ENCODE data around the gene CDH15. TPM values are rescaled to one million over a fixed set of nuclear protein-coding genes. Genes with fewer than 3 reads are reported as not detected.

The CDH15 gene
- total RNA-seq, 1 donor from 2014 or later = not detected

- H3K4me1 ChIP-seq = peaks cover 19% of the 10 kb centered on the region
- H3K27me3 ChIP-seq = peaks cover 49% of the 10 kb centered on the region
- H3K9me3 ChIP-seq (ENCODE audit: low read depth) = no peaks in the 10 kb centered on the region
- peaks cover 24% of the 10 kb centered on the region for H4K20me1 ChIP-seq (ENCODE audit: low read depth)
- Mint-ChIP-seq H3K4me3 (peak overlapping the region; percentile 50), H3K27me3 (ENCODE audit: insufficient read depth, low read depth) (peaks cover 8% of the 10 kb centered on the region), H3K27ac (no peak overlapping the region), H3K9me3 (no peaks in the 10 kb centered on the region), H3K4me1 (peaks cover 12% of the 10 kb centered on the region), H3K36me3 (no peaks in the 10 kb centered on the region)
- H3K9ac ChIP-seq = no peak overlapping the region
- peak; percentile 30 for DNase-seq (ENCODE audit: low spot score)
- H3K36me3 ChIP-seq = no peaks in the 10 kb centered on the region
- peak overlapping the region; percentile 45 for H3K4me2 ChIP-seq
- TF ChIP-seq EZH2phosphoT487 (IDR thresholded peaks at IDR 0.05) (no peak), EZH2 (IDR thresholded peaks at IDR 0.05) (no peak), CTCF (IDR thresholded peaks at IDR 0.05) (no peak)
- H3F3A ChIP-seq (ENCODE audit: low read depth) = no peaks in the 10 kb centered on the region
- H3K79me2 ChIP-seq (ENCODE audit: low read depth) = no peaks in the 10 kb centered on the region
- no peak overlapping the region for H2AFZ ChIP-seq (replicated peaks)
- H3K4me3 ChIP-seq = no peak overlapping the region
- H3K27ac ChIP-seq = no peak overlapping the region
Measured at GRCh38 chr16:89172528-89173173, 1.1 kb downstream of the CDH15 start.

- Histone ChIP-seq H2AFZ (replicated peaks) (no peak overlapping the region), H3K9ac (no peak overlapping the region), H3K4me1 (peaks cover 19% of the 10 kb centered on the region), H3K79me2 (ENCODE audit: low read depth) (no peaks in the 10 kb centered on the region), H3K27ac (no peak overlapping the region), H3K4me2 (peak overlapping the region; percentile 45), H3F3A (ENCODE audit: low read depth) (no peaks in the 10 kb centered on the region), H3K9me3 (ENCODE audit: low read depth) (no peaks in the 10 kb centered on the region), H3K27me3 (peaks cover 44% of the 10 kb centered on the region), H3K36me3 (no peaks in the 10 kb centered on the region), H4K20me1 (ENCODE audit: low read depth) (peaks cover 24% of the 10 kb centered on the region), H3K4me3 (no peak overlapping the region)
- Mint-ChIP-seq H3K27ac (no peak overlapping the region), H3K9me3 (no peaks in the 10 kb centered on the region), H3K36me3 (no peaks in the 10 kb centered on the region), H3K4me1 (peaks cover 12% of the 10 kb centered on the region), H3K27me3 (ENCODE audit: insufficient read depth, low read depth) (peaks cover 8% of the 10 kb centered on the region), H3K4me3 (peak overlapping the region; percentile 8)
- no peak for TF ChIP-seq CTCF (IDR thresholded peaks at IDR 0.05)
- no peak for TF ChIP-seq EZH2 (IDR thresholded peaks at IDR 0.05)
- no peak for TF ChIP-seq EZH2phosphoT487 (IDR thresholded peaks at IDR 0.05)
- DNase-seq (ENCODE audit: low spot score) = no peak
Measured at GRCh38 chr16:89173174-89173921, 1.8 kb downstream of the CDH15 start.

- H3K9ac ChIP-seq = no peak overlapping the region
- no peak overlapping the region for H3K27ac ChIP-seq
- DNase-seq (ENCODE audit: low spot score) = no peak
- no peak overlapping the region for H3K4me3 ChIP-seq
- Mint-ChIP-seq H3K4me1 (peaks cover 12% of the 10 kb centered on the region), H3K36me3 (no peaks in the 10 kb centered on the region), H3K4me3 (no peak overlapping the region), H3K27ac (no peak overlapping the region), H3K9me3 (no peaks in the 10 kb centered on the region), H3K27me3 (ENCODE audit: insufficient read depth, low read depth) (peaks cover 5% of the 10 kb centered on the region)
- H3K79me2 ChIP-seq (ENCODE audit: low read depth) = no peaks in the 10 kb centered on the region
- H2AFZ ChIP-seq (replicated peaks) = no peak overlapping the region
- no peaks in the 10 kb centered on the region for H3K36me3 ChIP-seq
- H4K20me1 ChIP-seq (ENCODE audit: low read depth) = peaks cover 24% of the 10 kb centered on the region
- TF ChIP-seq CTCF (IDR thresholded peaks at IDR 0.05) = no peak
- no peak for TF ChIP-seq EZH2phosphoT487 (IDR thresholded peaks at IDR 0.05)
- no peak for TF ChIP-seq EZH2 (IDR thresholded peaks at IDR 0.05)
- H3F3A ChIP-seq (ENCODE audit: low read depth) = no peaks in the 10 kb centered on the region
- H3K27me3 ChIP-seq = peaks cover 36% of the 10 kb centered on the region
- peaks cover 19% of the 10 kb centered on the region for H3K4me1 ChIP-seq
- no peak overlapping the region for H3K4me2 ChIP-seq
- H3K9me3 ChIP-seq (ENCODE audit: low read depth) = no peaks in the 10 kb centered on the region
Measured at GRCh38 chr16:89174055-89174827, 2.7 kb downstream of the CDH15 start.

Data from neural progenitor cell (in vitro differentiated cells).